H1 (cell line): Measurements from ENCODE around the gene SMO. TPM values are rescaled to one million over a fixed set of nuclear protein-coding genes. Genes with fewer than 3 reads are reported as not detected.

Experiments used
- CHD7 ChIP-seq: fragments of 300-600 bp; sonication (generic); IDR thresholded peaks from 2 replicates; pipeline ENCODE4 v1.7.1; 2012; ENCODE audit warnings: low read length, moderate library complexity, mild to moderate bottlenecking, inconsistent platforms; ENCODE audit not compliant: insufficient replicate concordance
- polyA plus RNA-seq, 7 experiments: library from polyadenylated mRNA; depleted of rRNA in 3 of 7; stranded (reverse) in 5 of 7; unstranded in 2 of 7; fragments of >200 nt in 5 of 7; fragments of 200-250 nt in 2 of 7; gene quantifications; 1 replicate in 5 of 7; 2 replicates in 1 of 7; 4 replicates in 1 of 7; pipeline versions ENCODE4 v1.2.1 to v1.2.3, GENCODE V29; 2011 to 2013; ENCODE audit warnings: missing spikeins in 2 of 7, mixed read lengths in 2 of 7
- total RNA-seq: library from RNA; stranded (reverse); fragmentation: NEBNext Ultra II Directional; extraction: Animal tissue kit (Norgen Biotek cat#: 25700); gene quantifications from 2 replicates; pipeline ENCODE4 v1.2.1, GENCODE V29; 2021

Gene SMO
- total and polyA plus RNA-seq, 2 of the 8 experiments (the other 6 are each of a cell fraction or from before 2014, with no cell fraction given), result 64.5 to 67.6 TPM

GRCh38 chr7:129258649-129259389, 70.4 kb downstream of the SMO start (continued):
- peak; percentile 83 for TF ChIP-seq CHD7
